Mesenchymal stem cell (in vitro differentiated cells and primary cell): ENCODE data around the gene FAM169A. TPM values are rescaled to one million over a fixed set of nuclear protein-coding genes. Genes with fewer than 3 reads are reported as not detected.

Experiments used
- DNase-seq: peaks from one replicate; pipeline ENCODE4 v3.0.0-alpha.2; 2013
- H2AFZ ChIP-seq: one replicate; pipeline ENCODE4 v1.6.1; 2013; ENCODE audit warnings: low read depth, mild to moderate bottlenecking, control low read depth, inconsistent platforms, low read length, moderate library complexity
- H2AK5ac ChIP-seq: 2 replicates; pipeline ENCODE4 v1.6.1; 2013; ENCODE audit warnings: low read length, moderate library complexity, mild to moderate bottlenecking, inconsistent platforms; ENCODE audit not compliant: severe bottlenecking
- H2BK120ac ChIP-seq: one replicate; pipeline ENCODE4 v1.6.1; 2013; ENCODE audit warnings: low read depth, mild to moderate bottlenecking, inconsistent platforms, low read length, moderate library complexity
- H2BK12ac ChIP-seq, 2 experiments: one replicate each; pipeline ENCODE4 v1.6.1; 2013; ENCODE audit warnings: inconsistent platforms in 2 of 2, low read length in 2 of 2, mild to moderate bottlenecking in 2 of 2, moderate library complexity in 2 of 2, control low read depth in 1 of 2
- H2BK15ac ChIP-seq: one replicate; pipeline ENCODE4 v1.6.1; 2013; ENCODE audit warnings: mild to moderate bottlenecking, low read depth, inconsistent platforms; ENCODE audit not compliant: poor library complexity, severe bottlenecking
- H2BK5ac ChIP-seq: 2 replicates; pipeline ENCODE4 v1.6.1; 2013; ENCODE audit warnings: low read depth, mild to moderate bottlenecking, low read length, control low read depth, inconsistent platforms; ENCODE audit not compliant: poor library complexity, severe bottlenecking
- H3K14ac ChIP-seq, 2 experiments: one replicate each; pipeline ENCODE4 v1.6.1; 2013; ENCODE audit warnings: inconsistent platforms in 2 of 2, low read length in 2 of 2, control low read depth in 1 of 2, mild to moderate bottlenecking in 1 of 2, moderate library complexity in 1 of 2
- H3K18ac ChIP-seq, 2 experiments: one replicate each; pipeline ENCODE4 v1.6.1; 2013; ENCODE audit warnings: inconsistent platforms in 2 of 2, low read length in 2 of 2, control low read depth in 1 of 2, low read depth in 1 of 2, mild to moderate bottlenecking in 1 of 2
- H3K23ac ChIP-seq, 2 experiments: one replicate each; pipeline ENCODE4 v1.6.1; 2013; ENCODE audit warnings: inconsistent platforms in 2 of 2, low read length in 2 of 2, mild to moderate bottlenecking in 2 of 2, moderate library complexity in 2 of 2, control low read depth in 1 of 2
- H3K27ac ChIP-seq: 2 replicates; pipeline ENCODE4 v1.5.1; 2013; ENCODE audit warnings: mild to moderate bottlenecking, moderate library complexity, low read length, control low read depth, inconsistent platforms; ENCODE audit not compliant: poor library complexity, severe bottlenecking
- H3K27me3 ChIP-seq, 2 experiments: 2 replicates each; pipeline versions ENCODE4 v1.6.1 to v1.7.0; 2013; ENCODE audit warnings: low read length in 2 of 2, mild to moderate bottlenecking in 2 of 2, moderate library complexity in 2 of 2, control low read depth in 1 of 2, inconsistent platforms in 1 of 2; ENCODE audit not compliant: control insufficient read depth in 1 of 2, insufficient read depth in 1 of 2
- H3K36me3 ChIP-seq, 2 experiments: 2 replicates each; pipeline versions ENCODE4 v1.6.1 to v1.7.0; 2013; ENCODE audit warnings: low read length in 2 of 2, control low read depth in 1 of 2, inconsistent platforms in 1 of 2, low read depth in 1 of 2, mild to moderate bottlenecking in 1 of 2; ENCODE audit not compliant: insufficient read depth in 2 of 2, control insufficient read depth in 1 of 2
- H3K4ac ChIP-seq, 2 experiments: one replicate each; pipeline ENCODE4 v1.6.1; 2013; ENCODE audit warnings: inconsistent platforms in 2 of 2, low read length in 2 of 2, mild to moderate bottlenecking in 2 of 2, moderate library complexity in 2 of 2, control low read depth in 1 of 2, low read depth in 1 of 2
- H3K4me1 ChIP-seq: 2 replicates; pipeline ENCODE4 v1.6.1; 2013; ENCODE audit warnings: low read depth, low read length, control low read depth; ENCODE audit not compliant: control insufficient read depth, insufficient read depth
- H3K4me2 ChIP-seq: 2 replicates; pipeline ENCODE4 v1.6.1; 2013; ENCODE audit warnings: low read length, mild to moderate bottlenecking, inconsistent platforms; ENCODE audit not compliant: poor library complexity, severe bottlenecking
- H3K4me3 ChIP-seq, 2 experiments: 2 replicates each; pipeline versions ENCODE4 v1.5.1 to v1.7.0; 2013; ENCODE audit warnings: low read length in 2 of 2, mild to moderate bottlenecking in 2 of 2, control low read depth in 1 of 2, low read depth in 1 of 2; ENCODE audit not compliant: insufficient read depth in 1 of 2
- H3K79me1 ChIP-seq: replicated peaks from 2 replicates; pipeline ENCODE4 v1.6.1; 2013; ENCODE audit warnings: mild to moderate bottlenecking, control low read depth, low read length, inconsistent platforms; ENCODE audit not compliant: poor library complexity, severe bottlenecking
- H3K9ac ChIP-seq: 2 replicates; pipeline ENCODE4 v1.7.0; 2013; ENCODE audit warnings: mild to moderate bottlenecking, low read length, moderate library complexity
- H3K9me3 ChIP-seq: 2 replicates; pipeline ENCODE4 v1.7.0; 2013; ENCODE audit warnings: mild to moderate bottlenecking, low read length; ENCODE audit not compliant: control insufficient read depth
- H4K8ac ChIP-seq: one replicate; pipeline ENCODE4 v1.6.1; 2013; ENCODE audit warnings: inconsistent platforms, mild to moderate bottlenecking, low read length, moderate library complexity
- H4K91ac ChIP-seq: one replicate; pipeline ENCODE4 v1.6.1; 2013; ENCODE audit warnings: mild to moderate bottlenecking, low read length, inconsistent platforms
- WGBS: methylation state at CpG from one replicate; pipeline ENCODE4 v1.1.7; 2013; ENCODE audit warnings: mixed read lengths; 5-methylcytosine and 5-hydroxymethylcytosine counted together
- small RNA-seq: library from polyadenylated mRNA; stranded (forward); fragments of <200 nt; extraction: miRNeasy Mini kit (QIAGEN cat#:217004); gene quantifications from one replicate; pipeline ENCODE3, GENCODE V24; 2013; ENCODE audit warnings: low read depth

The FAM169A gene

GRCh38 chr5:74738406-74738805 is 127.8 kb downstream of the FAM169A start:
- Histone ChIP-seq H3K4me3 (no peak overlapping the region), H3K36me3 (peaks cover 3 to 91% of the 10 kb centered on the region in 2 experiments), H3K27ac (no peak overlapping the region), H2AFZ (no peak overlapping the region), H4K8ac (no peak overlapping the region), H2BK5ac (no peak overlapping the region), H2AK5ac (no peak overlapping the region), H3K27me3 (no peaks in the 10 kb centered on the region), H4K91ac (no peak overlapping the region), H3K23ac (no peak overlapping the region), H3K79me1 (no peaks in the 10 kb centered on the region), H3K4me2 (no peak overlapping the region), H3K14ac (no peak overlapping the region), H3K9me3 (no peaks in the 10 kb centered on the region), H2BK15ac (no peak overlapping the region), H3K9ac (no peak overlapping the region), H3K18ac (no peak overlapping the region), H3K4me1 (no peaks in the 10 kb centered on the region), H3K4ac (no peak overlapping the region), H2BK12ac (no peak overlapping the region), H2BK120ac (no peak overlapping the region)
- no peak for DNase-seq
- WGBS, result 94% methylated on average over 4 of the region's 4 CpGs

GRCh38 chr5:74736759-74737158 is 129.4 kb downstream of the FAM169A start:
- H3K36me3 ChIP-seq, result peaks cover 3 to 92% of the 10 kb centered on the region in 2 experiments
- H3K4me1 ChIP-seq, result no peaks in the 10 kb centered on the region
- no peak overlapping the region for H3K23ac ChIP-seq
- no peak overlapping the region for H3K18ac ChIP-seq
- H2AK5ac ChIP-seq, result no peak overlapping the region
- DNase-seq, result no peak
- H2BK5ac ChIP-seq, result no peak overlapping the region
- H3K9ac ChIP-seq, result no peak overlapping the region
- no peaks in the 10 kb centered on the region for H3K9me3 ChIP-seq
- no peak overlapping the region for H2AFZ ChIP-seq
- WGBS, result 97% methylated on average over 5 of the region's 6 CpGs
- H3K27me3 ChIP-seq, result no peaks in the 10 kb centered on the region
- no peak overlapping the region for H2BK120ac ChIP-seq
- no peak overlapping the region for H3K4ac ChIP-seq
- no peak overlapping the region for H4K91ac ChIP-seq
- H4K8ac ChIP-seq, result no peak overlapping the region
- no peak overlapping the region for H3K4me2 ChIP-seq
- H3K27ac ChIP-seq, result no peak overlapping the region
- H3K79me1 ChIP-seq, result no peaks in the 10 kb centered on the region
- no peak overlapping the region for H2BK15ac ChIP-seq
- H2BK12ac ChIP-seq, result no peak overlapping the region
- H3K14ac ChIP-seq, result no peak overlapping the region
- no peak overlapping the region for H3K4me3 ChIP-seq

Small RNAs within 50 kb of the gene (small RNA-seq; reads per million reads assigned to genes)
- not detected for gene RF00561
